ENCODE results near the gene SLC26A9.
"Not testable (repeated sequence)": the region's sequence is repeated elsewhere in the genome, so short reads cannot be mapped to it uniquely, and the experiment has no call there.

Gene SLC26A9

GRCh38 chr1:205926213-205926612 lies 17.0 kb downstream of the SLC26A9 start:
- DNase-seq = no peak

- DNase-seq = peak in 3 of 4 experiments; percentile 41 to 66 (median 46)
Measured at GRCh38 chr1:205925736-205926135, 17.5 kb downstream of the SLC26A9 start.

DNA sequence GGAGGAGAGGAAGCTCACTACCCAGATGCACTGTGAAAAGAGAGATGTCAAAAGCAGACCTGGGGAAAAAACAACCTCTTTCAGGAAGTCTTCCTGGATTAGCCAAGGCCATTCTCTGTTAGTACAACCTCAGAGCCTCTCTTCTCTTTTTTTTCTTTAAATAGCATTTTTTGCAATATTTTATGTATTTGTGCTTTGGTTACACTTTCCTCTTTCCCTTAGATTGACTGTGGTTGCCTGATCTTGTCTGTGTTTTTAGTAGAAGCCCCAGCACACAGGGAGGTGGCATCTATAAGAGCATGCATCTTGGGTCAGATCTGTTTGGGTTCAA lies 18.8 kb downstream of the SLC26A9 start:
- DNase-seq = peak in 2 of 4 experiments; percentile 39 to 63

GRCh38 chr1:205923651-205924459 lies 19.4 kb downstream of the SLC26A9 start:
- peak; percentile 42 to 64 (median 54) for DNase-seq

GRCh38 chr1:205922806-205923205 lies 20.4 kb downstream of the SLC26A9 start:
- DNase-seq = no peak

GRCh38 chr1:205922314-205922713 lies 20.9 kb downstream of the SLC26A9 start:
- no peak for DNase-seq

- DNase-seq = no peak
Measured at GRCh38 chr1:205921570-205921909, 21.7 kb downstream of the SLC26A9 start.

DNA sequence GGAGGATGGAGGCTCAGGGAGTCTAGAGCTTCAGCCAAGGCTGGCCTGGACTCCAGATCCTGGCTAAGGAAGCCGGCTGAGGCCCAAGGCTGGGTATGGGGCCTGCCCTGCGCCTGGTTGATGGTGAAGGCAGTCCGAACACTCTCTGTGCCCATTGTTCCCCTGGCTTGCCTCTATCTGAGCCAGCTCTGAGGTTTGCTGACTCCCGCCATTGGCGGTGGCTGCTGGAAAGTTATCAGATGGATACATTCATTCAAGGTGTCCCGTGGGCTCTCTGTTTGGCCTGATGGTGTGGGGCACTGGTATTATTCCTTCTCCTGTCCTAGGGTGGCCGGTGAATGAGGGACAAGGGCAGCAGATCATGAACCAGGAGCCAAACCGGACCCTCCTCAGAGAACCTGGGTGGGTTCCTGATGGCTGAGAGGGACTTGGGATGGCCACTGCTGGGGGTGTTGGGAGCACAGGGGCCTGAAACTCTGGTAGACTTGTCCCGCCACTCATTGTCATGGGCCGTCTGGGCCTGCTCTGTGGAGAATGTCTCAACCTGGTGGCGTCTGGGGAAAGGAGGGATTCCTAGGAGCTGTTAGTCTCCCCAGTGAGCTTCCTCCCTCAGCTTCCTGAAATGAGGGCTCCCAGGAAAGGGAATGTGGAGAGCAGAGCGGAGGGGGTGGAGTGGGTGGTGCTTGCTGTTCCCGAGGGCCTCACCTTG lies 22.2 kb downstream of the SLC26A9 start:
- DNase-seq = no peak

DNA sequence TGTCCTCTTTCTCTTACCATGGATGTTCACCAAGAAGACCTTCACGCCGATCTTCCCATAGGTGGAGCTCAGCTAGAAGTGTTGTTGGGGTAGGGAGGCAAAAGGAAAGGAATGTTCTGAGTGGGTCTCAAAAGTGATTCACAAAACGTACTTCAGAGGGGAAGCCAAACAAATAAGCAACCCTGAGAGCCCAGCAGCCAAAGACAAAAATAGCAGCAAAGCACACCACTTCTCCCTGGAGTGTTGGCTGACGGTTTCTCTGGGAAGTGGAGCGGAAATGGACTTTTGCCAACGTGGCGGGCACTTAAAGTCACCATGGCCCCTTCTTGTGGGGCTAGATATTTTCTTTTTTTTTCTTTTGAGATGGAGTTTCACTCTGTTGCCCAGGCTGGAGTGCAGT lies 23.1 kb downstream of the SLC26A9 start:
- DNase-seq = peak in 2 of 4 experiments; percentile 34 to 39

GRCh38 chr1:205918955-205919746 lies 24.1 kb downstream of the SLC26A9 start:
- DNase-seq = peak; percentile 85 to 91 (median 87)

- DNase-seq = no peak
Measured at GRCh38 chr1:205917466-205918238, 25.6 kb downstream of the SLC26A9 start.

DNA sequence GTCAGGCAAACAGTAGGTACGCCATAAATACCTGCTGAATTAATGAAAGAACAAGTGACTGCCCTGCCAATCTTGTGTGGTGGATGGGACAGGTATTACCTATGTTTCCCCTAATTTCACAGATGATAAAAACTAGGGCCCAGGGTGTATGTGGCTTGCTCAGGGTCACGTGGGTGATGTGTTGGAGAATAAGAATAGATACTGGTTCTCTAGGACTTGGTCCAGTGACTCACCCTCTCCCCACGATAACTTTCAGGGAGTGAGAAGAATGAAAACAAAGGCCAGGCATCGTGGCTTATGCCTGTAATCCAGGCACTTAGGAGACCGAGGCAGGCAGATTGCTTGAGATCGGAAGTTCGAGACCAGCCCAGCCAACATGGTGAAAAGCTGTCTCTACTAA lies 26.7 kb downstream of the SLC26A9 start:
- no peak for DNase-seq

DNA sequence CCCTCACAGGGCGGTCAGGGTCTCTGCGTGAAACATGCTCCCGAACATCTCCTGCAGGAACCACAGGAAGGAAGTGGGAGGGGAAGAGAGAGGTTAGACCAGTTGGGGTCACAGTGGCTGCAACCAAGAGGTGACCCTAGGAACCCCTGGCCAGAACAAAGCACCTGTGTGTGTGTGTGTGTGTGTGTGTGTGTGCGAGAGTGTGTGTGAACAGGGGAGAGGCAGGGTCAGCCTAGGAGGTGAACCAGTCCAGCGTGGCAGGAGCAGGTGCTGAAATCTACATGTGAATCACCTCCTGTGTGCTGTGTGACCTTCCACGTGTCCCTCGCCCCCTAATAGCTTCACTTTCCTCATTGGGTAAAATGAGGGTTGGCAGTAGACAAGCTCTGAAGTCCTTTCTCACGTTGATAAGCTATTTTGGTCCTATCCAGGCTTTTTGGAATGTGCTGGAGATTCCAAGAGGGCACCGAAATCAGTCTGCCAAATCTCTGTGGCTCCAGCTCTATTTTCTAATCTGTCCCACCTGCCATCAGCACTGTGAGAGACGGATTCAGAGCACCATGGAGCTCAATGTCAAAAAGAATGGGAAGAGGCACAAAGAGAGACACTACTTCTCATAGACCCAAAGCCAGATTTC lies 27.8 kb downstream of the SLC26A9 start:
- DNase-seq = no peak

DNA sequence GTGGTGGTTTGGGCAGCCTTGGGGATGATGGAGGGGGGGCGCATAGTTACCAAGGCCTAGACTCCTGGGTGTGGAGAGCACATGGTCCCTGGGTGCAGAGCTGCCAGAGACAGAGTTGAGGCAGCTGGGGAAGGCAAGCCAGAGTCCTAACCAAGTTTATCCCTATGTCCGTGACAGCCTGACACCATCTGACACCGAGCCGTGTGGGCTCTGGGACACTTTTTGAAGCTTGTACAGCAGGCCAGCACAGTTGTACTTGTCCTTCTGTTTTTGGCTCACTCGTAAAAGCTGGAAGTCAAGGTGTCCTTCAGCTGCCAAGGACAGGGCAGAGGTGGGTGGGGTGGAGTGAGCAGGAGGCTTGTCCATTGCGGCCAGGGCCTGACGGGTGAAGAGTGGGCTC lies 28.5 kb downstream of the SLC26A9 start:
- DNase-seq = no peak

GRCh38 chr1:205914155-205914507 lies 29.1 kb downstream of the SLC26A9 start:
- DNase-seq = no peak

DNA sequence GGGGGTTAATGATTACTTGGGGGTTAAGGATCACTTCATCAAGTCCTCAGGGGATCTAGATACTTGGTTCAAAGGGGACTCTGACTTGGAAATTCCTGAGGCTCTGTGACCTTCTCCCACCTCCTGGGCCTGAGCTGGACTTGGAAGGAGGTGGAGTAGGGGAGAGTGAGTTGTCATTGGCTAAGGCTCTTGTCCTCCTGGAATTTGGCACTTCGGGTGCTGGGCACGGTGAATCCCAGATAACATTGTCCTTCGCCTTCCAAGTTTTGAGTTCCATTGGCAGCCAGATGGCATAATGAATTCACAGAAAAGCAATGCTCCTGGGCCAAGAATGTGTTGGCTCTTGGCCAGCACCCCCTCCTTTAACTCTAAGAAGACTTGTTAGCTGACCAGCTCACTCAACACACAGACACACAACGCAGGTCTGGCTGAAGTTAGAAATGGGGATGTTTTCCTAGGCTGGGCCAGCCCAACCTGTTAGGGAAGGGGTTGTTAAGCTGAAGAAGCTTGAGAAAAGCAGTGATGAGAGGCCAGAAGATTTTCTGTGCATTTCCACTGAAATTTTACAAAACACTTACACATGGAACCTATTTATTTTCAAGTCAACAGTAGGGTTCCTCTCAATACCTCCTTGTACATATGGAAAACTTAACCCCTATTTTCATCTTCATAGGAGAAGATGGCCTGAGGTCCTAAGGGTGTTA lies 29.7 kb downstream of the SLC26A9 start:
- no peak for DNase-seq

DNA sequence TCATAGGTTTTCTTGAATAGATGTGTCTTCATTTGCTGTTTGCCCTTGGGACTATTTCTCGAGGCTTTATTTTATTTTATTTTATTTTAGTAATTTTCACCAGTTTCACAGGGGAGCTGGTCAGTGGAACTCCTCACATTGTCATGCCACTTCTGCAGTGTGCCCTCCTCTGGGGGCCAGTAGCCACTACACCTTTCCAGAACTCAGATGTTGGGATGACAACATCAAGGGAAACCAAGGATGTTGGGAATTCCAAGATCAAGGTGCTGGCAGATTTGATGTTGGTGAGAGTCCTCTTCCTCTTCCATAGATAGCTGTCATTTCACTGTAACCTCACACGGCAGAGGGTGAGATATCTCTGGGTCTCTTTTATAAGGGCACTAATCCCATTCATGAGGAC lies 35.5 kb downstream of the SLC26A9 start:
- DNase-seq = peak in 3 of 4 experiments; percentile 28 to 38 (median 33)

- DNase-seq = not testable (repeated sequence)
Measured at GRCh38 chr1:205905095-205905494, 38.2 kb downstream of the SLC26A9 start.

DNA sequence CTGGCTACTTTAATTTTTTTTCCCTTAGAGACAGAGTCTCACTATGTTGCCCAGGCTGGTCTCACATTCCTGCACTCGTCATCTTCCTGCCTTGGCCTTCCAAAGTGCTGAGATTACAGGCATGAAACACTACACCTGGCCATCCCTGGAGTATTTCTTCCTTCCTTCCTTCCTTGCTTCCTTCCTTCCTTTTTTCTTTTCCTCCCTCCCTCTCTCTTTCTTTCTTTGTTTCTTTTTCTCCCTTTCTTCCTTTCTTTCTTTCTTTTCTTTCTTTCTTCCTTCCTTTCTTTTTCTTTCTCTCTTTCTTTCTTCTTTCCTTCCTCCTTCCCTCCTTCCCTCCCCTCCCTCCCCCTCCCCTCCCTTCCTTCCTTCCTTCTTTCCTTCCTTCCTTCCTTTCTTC lies 46.9 kb downstream of the SLC26A9 start:
- no peak for DNase-seq

GRCh38 chr1:205894119-205894518 lies 49.1 kb downstream of the SLC26A9 start:
- DNase-seq = not testable (repeated sequence)

GRCh38 chr1:205892175-205892574 lies 51.1 kb downstream of the SLC26A9 start:
- DNase-seq = not testable (repeated sequence)

All from suppressor macrophage (primary cell).